ENCODE data around the gene PDE11A. TPM values are rescaled to one million over a fixed set of nuclear protein-coding genes. Genes with fewer than 3 reads are reported as not detected.

Gene PDE11A
- total RNA-seq, 1 experiment from 2014 or later: 0.61 TPM

DNA sequence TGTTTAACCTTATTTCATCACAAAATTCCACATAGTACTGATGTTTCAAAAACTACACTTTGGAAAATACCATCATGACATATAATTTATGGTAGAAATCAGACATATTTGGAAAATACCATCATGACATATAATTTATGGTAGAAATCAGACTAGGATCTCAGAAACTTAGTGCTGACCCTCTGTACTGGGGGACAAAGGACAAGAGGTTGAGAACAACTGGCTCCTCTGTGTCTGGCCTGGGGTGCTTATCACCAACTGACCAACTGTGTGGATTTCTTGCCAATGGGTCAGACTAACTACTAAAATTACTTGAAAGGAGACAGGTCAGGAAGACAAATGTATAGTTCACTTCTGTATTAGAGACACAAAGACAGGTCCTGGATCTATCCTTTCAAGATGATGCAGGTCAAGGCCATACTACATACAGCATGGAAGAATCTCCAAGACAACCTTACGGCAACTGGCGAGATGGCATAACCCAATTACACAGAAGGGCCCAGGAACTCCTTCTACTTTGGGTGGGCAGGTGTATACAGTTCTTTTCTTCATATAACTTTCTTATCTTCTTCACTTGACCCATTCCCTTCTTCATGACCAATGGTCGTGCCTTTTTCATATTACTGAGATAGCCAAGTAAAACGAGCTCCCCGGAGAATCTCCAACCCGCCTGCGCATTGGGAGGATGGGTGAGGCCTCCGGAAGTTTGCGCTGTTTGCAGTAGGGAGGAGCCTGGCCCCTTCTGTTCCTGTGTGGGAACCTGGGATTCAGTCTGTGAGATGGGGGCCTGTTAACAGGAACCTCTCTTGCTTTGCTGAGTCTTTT lies 389.5 kb downstream of the PDE11A start:
- Histone ChIP-seq H3K9me3 (ENCODE audit: control insufficient read depth in 1 of 2, insufficient read depth in 1 of 2, low read depth in 1 of 2, low read length in 2 of 2) (no peaks in the 10 kb centered on the region), H2AFZ (ENCODE audit: low read depth, low read length, poor library complexity, severe bottlenecking) (no peak overlapping the region), H4K20me1 (ENCODE audit: insufficient read depth) (no peaks in the 10 kb centered on the region), H3K9ac (ENCODE audit: low read length) (no peak overlapping the region), H3K4me1 (ENCODE audit: control insufficient read depth in 1 of 2, insufficient read depth in 2 of 2, low read length in 2 of 2) (no peaks in the 10 kb centered on the region), H3K4me3 (replicated peaks in 1 of 2; ENCODE audit: low read depth in 1 of 2, low read length in 2 of 2) (no peak overlapping the region), H3K36me3 (ENCODE audit: control insufficient read depth in 1 of 2, insufficient read depth in 2 of 2, low read length in 2 of 2) (no peaks in the 10 kb centered on the region), H3K4me2 (ENCODE audit: low read length) (no peak overlapping the region), H3K9me2 (ENCODE audit: insufficient read depth) (no peaks in the 10 kb centered on the region), H3K27ac (ENCODE audit: low read depth, low read length) (no peak overlapping the region), H3K27me3 (ENCODE audit: insufficient read depth, low read length) (no peaks in the 10 kb centered on the region), H3K79me2 (ENCODE audit: insufficient read depth, low read length) (no peaks in the 10 kb centered on the region)
- ChIA-PET CTCF (no interaction called here), RAD21 (ENCODE audit: low non-redundant PET in 1 of 2, low total read pairs in 2 of 2, uncharacterized antibody in 2 of 2, unreplicated experiment in 2 of 2) (no interaction called here), POLR2A (no interaction called here)
- intact Hi-C loops (cut with micrococcal nuclease): no loop called here
- BruUV-seq (replicated peaks): no TSS peak
- TF ChIP-seq EZH2 (IDR thresholded peaks at IDR 0.05) (no peak), SIN3A (IDR thresholded peaks at IDR 0.05; ENCODE audit: low read depth) (no peak), EGR1 (IDR thresholded peaks at IDR 0.05; ENCODE audit: low read depth) (no peak), ZFX (IDR thresholded peaks at IDR 0.05) (no peak)
- TF ChIP-seq, protein P1, sequence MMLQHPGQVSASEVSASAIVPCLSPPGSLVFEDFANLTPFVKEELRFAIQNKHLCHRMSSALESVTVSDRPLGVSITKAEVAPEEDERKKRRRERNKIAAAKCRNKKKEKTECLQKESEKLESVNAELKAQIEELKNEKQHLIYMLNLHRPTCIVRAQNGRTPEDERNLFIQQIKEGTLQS (IDR thresholded peaks at IDR 0.05): no peak
- TF ChIP-seq, protein P2, sequence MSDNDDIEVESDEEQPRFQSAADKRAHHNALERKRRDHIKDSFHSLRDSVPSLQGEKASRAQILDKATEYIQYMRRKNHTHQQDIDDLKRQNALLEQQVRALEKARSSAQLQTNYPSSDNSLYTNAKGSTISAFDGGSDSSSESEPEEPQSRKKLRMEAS (IDR thresholded peaks at IDR 0.05): no peak
- DNase-seq (ENCODE audit: low read depth, low spot score): no peak
- no peak for ATAC-seq

DNA sequence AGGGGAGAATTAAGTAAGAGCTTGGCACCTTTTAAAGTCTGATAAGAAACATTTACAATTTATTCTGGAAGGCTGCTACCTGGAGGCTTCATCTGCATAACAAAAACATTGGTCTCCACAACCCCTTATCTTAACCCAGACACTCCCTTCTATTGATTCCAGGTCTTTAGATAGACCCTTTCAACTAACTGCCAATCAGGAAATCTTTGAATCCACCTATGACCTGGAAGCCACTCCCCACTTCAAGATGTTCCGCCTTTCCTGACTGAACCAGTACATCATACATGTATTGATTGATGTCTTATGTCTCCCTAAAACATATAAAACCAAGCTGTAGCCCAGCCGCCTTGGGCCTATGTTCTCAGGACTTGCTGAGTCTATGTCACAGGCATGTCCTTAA lies 390.6 kb downstream of the PDE11A start:
- Histone ChIP-seq H3K4me1 (ENCODE audit: control insufficient read depth in 1 of 2, insufficient read depth in 2 of 2, low read length in 2 of 2) (no peaks in the 10 kb centered on the region), H3K27me3 (ENCODE audit: insufficient read depth, low read length) (peaks cover 4% of the 10 kb centered on the region; the same call in 1 of the 2 replicates), H3K36me3 (ENCODE audit: control insufficient read depth in 1 of 2, insufficient read depth in 2 of 2, low read length in 2 of 2) (no peaks in the 10 kb centered on the region), H3K79me2 (ENCODE audit: insufficient read depth, low read length) (no peaks in the 10 kb centered on the region), H2AFZ (ENCODE audit: low read depth, low read length, poor library complexity, severe bottlenecking) (no peak overlapping the region), H3K9me3 (ENCODE audit: control insufficient read depth in 1 of 2, insufficient read depth in 1 of 2, low read depth in 1 of 2, low read length in 2 of 2) (no peaks in the 10 kb centered on the region), H3K4me2 (ENCODE audit: low read length) (no peak overlapping the region), H3K9ac (ENCODE audit: low read length) (no peak overlapping the region), H4K20me1 (ENCODE audit: insufficient read depth) (no peaks in the 10 kb centered on the region), H3K4me3 (replicated peaks in 1 of 2; ENCODE audit: low read depth in 1 of 2, low read length in 2 of 2) (no peak overlapping the region), H3K9me2 (ENCODE audit: insufficient read depth) (no peaks in the 10 kb centered on the region), H3K27ac (ENCODE audit: low read depth, low read length) (no peak overlapping the region)
- TF ChIP-seq ZFX (IDR thresholded peaks at IDR 0.05) (no peak), EZH2 (IDR thresholded peaks at IDR 0.05) (no peak), FOSL1 (IDR thresholded peaks at IDR 0.05; ENCODE audit: low read depth) (no peak), EGR1 (IDR thresholded peaks at IDR 0.05; ENCODE audit: low read depth) (no peak), SRF (IDR thresholded peaks at IDR 0.05; ENCODE audit: low read depth) (no peak), YY1 (IDR thresholded peaks at IDR 0.05; ENCODE audit: extremely low read depth, insufficient replicate concordance, low read depth, low read length) (no peak), POLR2A (IDR thresholded peaks at IDR 0.05; ENCODE audit: borderline replicate concordance, extremely low read depth, insufficient read depth, insufficient read length) (no peak), RAD21 (IDR thresholded peaks at IDR 0.05; ENCODE audit: low read depth) (no peak), CEBPB (IDR thresholded peaks at IDR 0.05; ENCODE audit: low read depth) (no peak), CBX3 (IDR thresholded peaks at IDR 0.05; ENCODE audit: low read depth) (no peak)
- TF ChIP-seq, protein P2 (IDR thresholded peaks at IDR 0.05): no peak
- TF ChIP-seq, protein P3, sequence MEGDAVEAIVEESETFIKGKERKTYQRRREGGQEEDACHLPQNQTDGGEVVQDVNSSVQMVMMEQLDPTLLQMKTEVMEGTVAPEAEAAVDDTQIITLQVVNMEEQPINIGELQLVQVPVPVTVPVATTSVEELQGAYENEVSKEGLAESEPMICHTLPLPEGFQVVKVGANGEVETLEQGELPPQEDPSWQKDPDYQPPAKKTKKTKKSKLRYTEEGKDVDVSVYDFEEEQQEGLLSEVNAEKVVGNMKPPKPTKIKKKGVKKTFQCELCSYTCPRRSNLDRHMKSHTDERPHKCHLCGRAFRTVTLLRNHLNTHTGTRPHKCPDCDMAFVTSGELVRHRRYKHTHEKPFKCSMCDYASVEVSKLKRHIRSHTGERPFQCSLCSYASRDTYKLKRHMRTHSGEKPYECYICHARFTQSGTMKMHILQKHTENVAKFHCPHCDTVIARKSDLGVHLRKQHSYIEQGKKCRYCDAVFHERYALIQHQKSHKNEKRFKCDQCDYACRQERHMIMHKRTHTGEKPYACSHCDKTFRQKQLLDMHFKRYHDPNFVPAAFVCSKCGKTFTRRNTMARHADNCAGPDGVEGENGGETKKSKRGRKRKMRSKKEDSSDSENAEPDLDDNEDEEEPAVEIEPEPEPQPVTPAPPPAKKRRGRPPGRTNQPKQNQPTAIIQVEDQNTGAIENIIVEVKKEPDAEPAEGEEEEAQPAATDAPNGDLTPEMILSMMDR (IDR thresholded peaks at IDR 0.05 in 2 of 3, conservative IDR thresholded peaks at IDR 0.05 in 1 of 3; ENCODE audit: borderline replicate concordance in 1 of 3, insufficient read depth in 1 of 3, low read depth in 2 of 3, low read length in 2 of 3): no peak
- BruUV-seq (replicated peaks): no TSS peak
- DNase-seq (ENCODE audit: low read depth, low spot score): no peak
- ATAC-seq: no peak
- RAD21 ChIA-PET (ENCODE audit: low non-redundant PET in 1 of 2, low total read pairs in 2 of 2, uncharacterized antibody in 2 of 2, unreplicated experiment in 2 of 2): no interaction called here
- CTCF ChIA-PET: no interaction called here
- intact Hi-C loops (cut with micrococcal nuclease): no loop called here
- POLR2A ChIA-PET: no interaction called here
